GM23338 (cell line): Measurements from ENCODE around the gene ZBTB7C. TPM values are rescaled to one million over a fixed set of nuclear protein-coding genes. Genes with fewer than 3 reads are reported as not detected.

ENCODE experiments used
- ATAC-seq: fragments of 200-7000 bp; cut with Tn5 transposase; 3 replicates; pipeline ENCODE4 v1.9.1; 2020
- DNase-seq: peaks from one replicate; pipeline ENCODE4 v3.0.0-alpha.2; 2015; ENCODE audit warnings: low spot score
- H2AFZ ChIP-seq: fragments of 200-600 bp; sonication (generic); 2 replicates; pipeline ENCODE4 v1.8.0; 2016; ENCODE audit warnings: antibody characterized with exemption, mild to moderate bottlenecking, moderate library complexity
- H3F3A ChIP-seq: fragments of 200-600 bp; sonication (generic); replicated peaks from 2 replicates; pipeline ENCODE4 v1.8.0; 2017; ENCODE audit warnings: antibody characterized with exemption, mixed run types, low read depth
- H3K27ac ChIP-seq: fragments of 200-600 bp; sonication (generic); 2 replicates; pipeline ENCODE4 v1.6.1; 2016; ENCODE audit warnings: low read depth
- H3K27me3 ChIP-seq: fragments of 200-600 bp; sonication (generic); 2 replicates; pipeline ENCODE4 v1.8.0; 2016; ENCODE audit warnings: mild to moderate bottlenecking, mixed run types, moderate library complexity; ENCODE audit not compliant: insufficient read depth
- H3K36me3 ChIP-seq: fragments of 200-600 bp; sonication (generic); 2 replicates; pipeline ENCODE4 v1.8.0; 2016; ENCODE audit warnings: mild to moderate bottlenecking; ENCODE audit not compliant: insufficient read depth
- H3K4me1 ChIP-seq: fragments of 200-600 bp; sonication (generic); 2 replicates; pipeline ENCODE4 v1.8.0; 2016; ENCODE audit warnings: mild to moderate bottlenecking, moderate library complexity; ENCODE audit not compliant: insufficient read depth
- H3K4me2 ChIP-seq: fragments of 200-600 bp; sonication (generic); 2 replicates; pipeline ENCODE4 v1.7.1; 2017; ENCODE audit warnings: mixed run types
- H3K4me3 ChIP-seq: fragments of 200-600 bp; sonication (generic); 2 replicates; pipeline ENCODE4 v1.6.1; 2016; ENCODE audit warnings: mixed run types
- H3K79me2 ChIP-seq: fragments of 200-600 bp; sonication (generic); replicated peaks from 2 replicates; pipeline ENCODE4 v1.8.0; 2017; ENCODE audit warnings: mild to moderate bottlenecking; ENCODE audit not compliant: insufficient read depth
- H3K9me2 ChIP-seq: fragments of 200-600 bp; sonication (generic); 2 replicates; pipeline ENCODE4 v1.8.0; 2017; ENCODE audit not compliant: insufficient read depth
- H4K20me1 ChIP-seq: fragments of 200-600 bp; sonication (generic); replicated peaks from 2 replicates; pipeline ENCODE4 v1.8.0; 2017; ENCODE audit warnings: mild to moderate bottlenecking; ENCODE audit not compliant: insufficient read depth
- H3K27ac Mint-ChIP-seq: 2 replicates; pipeline ENCODE4 v1.8.0; 2020; ENCODE audit warnings: inconsistent platforms, mild to moderate bottlenecking, moderate library complexity, mixed read lengths
- H3K27me3 Mint-ChIP-seq: 3 replicates; pipeline ENCODE4 v1.8.0; 2022; ENCODE audit warnings: low read depth, mild to moderate bottlenecking, moderate library complexity, mixed read lengths, inconsistent platforms; ENCODE audit not compliant: insufficient read depth, poor library complexity
- H3K36me3 Mint-ChIP-seq: 3 replicates; pipeline ENCODE4 v1.8.0; 2021; ENCODE audit warnings: low read depth, mild to moderate bottlenecking, inconsistent platforms, moderate library complexity, mixed read lengths
- H3K4me1 Mint-ChIP-seq: 3 replicates; pipeline ENCODE4 v1.8.0; 2020; ENCODE audit warnings: mild to moderate bottlenecking, inconsistent platforms, mixed read lengths
- H3K4me3 Mint-ChIP-seq: 3 replicates; pipeline ENCODE4 v1.8.0; 2021; ENCODE audit warnings: moderate library complexity, mild to moderate bottlenecking, inconsistent platforms, mixed read lengths
- H3K9me3 Mint-ChIP-seq: 3 replicates; pipeline ENCODE4 v1.8.0; 2020; ENCODE audit warnings: moderate library complexity, mild to moderate bottlenecking, inconsistent platforms, mixed read lengths
- CREB1 ChIP-seq: fragments of 250-450 bp; sonication (Bioruptor Pico); IDR thresholded peaks from 2 replicates; pipeline ENCODE4 v1.5.0; 2020; ENCODE audit warnings: low read depth, mild to moderate bottlenecking, moderate library complexity
- CTCF ChIP-seq, 2 experiments: fragments of 200-600 bp in 1 of 2; sonication (generic) in 1 of 2; conservative IDR thresholded peaks; 2 replicates each; pipeline versions ENCODE4 v1.5.1 to v1.6.1; 2016 to 2017; ENCODE audit warnings: antibody characterized with exemption in 2 of 2, low read depth in 2 of 2, mild to moderate bottlenecking in 2 of 2, moderate library complexity in 1 of 2
- EZH2 ChIP-seq: fragments of 200-600 bp; sonication (generic); IDR thresholded peaks from one replicate; pipeline ENCODE4 v1.8.0; 2017; ENCODE audit warnings: antibody characterized with exemption, mild to moderate bottlenecking, low read depth; ENCODE audit not compliant: unreplicated experiment
- EZH2phosphoT487 ChIP-seq: fragments of 200-600 bp; sonication (generic); IDR thresholded peaks from one replicate; pipeline ENCODE4 v1.8.1; 2018; ENCODE audit warnings: antibody characterized with exemption; ENCODE audit not compliant: unreplicated experiment
- JUNB ChIP-seq: IDR thresholded peaks from one replicate; pipeline ENCODE4 v1.6.1; 2016; ENCODE audit warnings: antibody characterized with exemption; ENCODE audit not compliant: unreplicated experiment
- POLR2AphosphoS5 ChIP-seq: IDR thresholded peaks from 2 replicates; pipeline ENCODE4 v1.6.1; 2016; ENCODE audit warnings: antibody characterized with exemption, low read depth
- REST ChIP-seq: IDR thresholded peaks from one replicate; pipeline ENCODE4 v1.6.1; 2018; ENCODE audit warnings: antibody characterized with exemption; ENCODE audit not compliant: unreplicated experiment
- STAT1 ChIP-seq: IDR thresholded peaks from one replicate; pipeline ENCODE4 v1.6.1; 2016; ENCODE audit warnings: antibody characterized with exemption; ENCODE audit not compliant: unreplicated experiment
- ZNF114 ChIP-seq: fragments of 250-450 bp; sonication (Bioruptor Pico); IDR thresholded peaks from 2 replicates; pipeline ENCODE4 v1.5.0; 2020; ENCODE audit warnings: mild to moderate bottlenecking, moderate library complexity
- ZNF331 ChIP-seq: fragments of 250-450 bp; sonication (Bioruptor Pico); IDR thresholded peaks from 2 replicates; pipeline ENCODE4 v1.5.0; 2020; ENCODE audit warnings: low read depth, mild to moderate bottlenecking, moderate library complexity
- ZNF462 ChIP-seq: fragments of 250-450 bp; sonication (Bioruptor Pico); IDR thresholded peaks from 2 replicates; pipeline ENCODE4 v1.5.0; 2020; ENCODE audit warnings: mild to moderate bottlenecking, moderate library complexity
- polyA plus RNA-seq: library from polyadenylated mRNA; unstranded; fragments of >200 nt; fragmentation: Nextera tagmentation; extraction: Ambion mirVana; gene quantifications from 2 replicates; pipeline ENCODE4 v1.2.1, GENCODE V29; 2016
- total RNA-seq: library from RNA; depleted of rRNA; stranded (reverse); fragments of >200 nt; shearing (Covaris generic); gene quantifications from 2 replicates; pipeline ENCODE4 v1.2.3, GENCODE V29; 2014

Gene ZBTB7C
- total and polyA plus RNA-seq, 2 experiments from 2014 or later = 0.03 to 0.14 TPM

GRCh38 chr18:48391868-48392267 lies 17.3 kb downstream of the ZBTB7C start:
- no peaks in the 10 kb centered on the region for H3K9me2 ChIP-seq
- Mint-ChIP-seq H3K27me3 (peaks cover 4% of the 10 kb centered on the region), H3K27ac (no peak overlapping the region), H3K4me3 (no peak overlapping the region), H3K36me3 (no peaks in the 10 kb centered on the region), H3K4me1 (peaks cover 18% of the 10 kb centered on the region), H3K9me3 (no peaks in the 10 kb centered on the region)
- H3F3A ChIP-seq = no peaks in the 10 kb centered on the region
- H3K4me1 ChIP-seq = peaks cover 10% of the 10 kb centered on the region
- no peak overlapping the region for H3K4me3 ChIP-seq
- no peak overlapping the region for H3K27ac ChIP-seq
- no peaks in the 10 kb centered on the region for H3K36me3 ChIP-seq
- H3K27me3 ChIP-seq = no peaks in the 10 kb centered on the region
- no peaks in the 10 kb centered on the region for H3K79me2 ChIP-seq
- TF ChIP-seq POLR2AphosphoS5 (no peak), EZH2phosphoT487 (no peak), JUNB (no peak), REST (no peak), STAT1 (no peak), ZNF114 (no peak), ZNF331 (CRISPR knock-in tag) (no peak), CREB1 (no peak), CTCF (conservative IDR thresholded peaks at IDR 0.05; ENCODE audit: low read depth in 2 of 2) (no peak), ZNF462 (no peak), EZH2 (no peak)
- no peak overlapping the region for H3K4me2 ChIP-seq
- DNase-seq (no peak), ATAC-seq (no peak)
- H2AFZ ChIP-seq = no peak overlapping the region
- no peaks in the 10 kb centered on the region; the same call in 1 of the 2 replicates for H4K20me1 ChIP-seq
